ENCODE measurements around the gene TMEM132A. TPM values are rescaled to one million over a fixed set of nuclear protein-coding genes. Genes with fewer than 3 reads are reported as not detected.
"Not testable (repeated sequence)": the region's sequence is repeated elsewhere in the genome, so short reads cannot be mapped to it uniquely, and the experiment has no call there.

TMEM132A gene
- total and polyA plus RNA-seq, 9 of the 15 experiments (the other 6 are each of a cell fraction or from before 2014, with no cell fraction given) = 0.04 to 1.1 (median 0.18) TPM; not detected in 4

GRCh38 chr11:60973699-60974098 lies 49.4 kb downstream of the TMEM132A start:
- POLR2A ChIA-PET = no interaction called here

GRCh38 chr11:60974316-60974715 lies 50.1 kb downstream of the TMEM132A start:
- H3K36me3 ChIP-seq (ENCODE audit: control insufficient read depth, insufficient read depth, low read length); in situ Hi-C loops (cut with MboI); BruUV-seq (replicated peaks); H4K20me1 ChIP-seq (replicated peaks; ENCODE audit: control insufficient read depth, insufficient read depth, low read length); ATAC-seq; H3K9me1 ChIP-seq (ENCODE audit: control insufficient read depth, insufficient read depth, low read length); H3K9ac ChIP-seq (ENCODE audit: insufficient read depth in 1 of 2, low read depth in 2 of 2, low read length in 2 of 2); H2AFZ ChIP-seq (ENCODE audit: low read depth, low read length); H3K9me3 ChIP-seq (replicated peaks; ENCODE audit: control insufficient read depth, insufficient read depth, low read depth, low read length); CTCF ChIA-PET (ENCODE audit: low intra/inter-chr PET ratio); DNase-seq (ENCODE audit: extremely low read depth in 1 of 4, low spot score in 3 of 4); H3K27ac ChIP-seq (ENCODE audit: extremely low read depth, low read depth, low read length); intact Hi-C loops (cut with micrococcal nuclease); H3K4me1 ChIP-seq (replicated peaks in 1 of 2; ENCODE audit: control insufficient read depth in 2 of 2, insufficient read depth in 2 of 2, low read length in 2 of 2); H3K4me3 ChIP-seq; H3K4me2 ChIP-seq (ENCODE audit: insufficient read depth, low read length); FAIRE-seq; H3K79me2 ChIP-seq (ENCODE audit: control insufficient read depth, insufficient read depth, low read length): not testable (repeated sequence)
- WGBS (ENCODE audit: insufficient coverage, low coverage, missing lambda C conversion rate) = 4% methylated on average over 13 of the region's 13 CpGs
- POLR2A ChIA-PET = interaction anchor here (0.6 kb wide), 1 partner anchor 1867 kb away, joined by 3 read pairs; no protein-coding TSS in a partner anchor
- peaks cover 30 to 68% of the 10 kb centered on the region in 2 experiments for H3K27me3 ChIP-seq (ENCODE audit: control insufficient read depth in 2 of 2, insufficient read depth in 2 of 2, low read length in 2 of 2)

More at GRCh38 chr11:60973699-60974098, 49.4 kb downstream of the TMEM132A start:
- intact Hi-C loops (cut with micrococcal nuclease) = no loop called here
- Histone ChIP-seq H3K27me3 (ENCODE audit: control insufficient read depth in 2 of 2, insufficient read depth in 2 of 2, low read length in 2 of 2) (peaks cover 26 to 62% of the 10 kb centered on the region in 2 experiments), H3K27ac (ENCODE audit: extremely low read depth, low read depth, low read length) (no peak overlapping the region), H3K79me2 (ENCODE audit: control insufficient read depth, insufficient read depth, low read length) (no peaks in the 10 kb centered on the region), H3K4me1 (replicated peaks in 1 of 2; ENCODE audit: control insufficient read depth in 2 of 2, insufficient read depth in 2 of 2, low read length in 2 of 2) (peaks cover 0 to 4% of the 10 kb centered on the region in 2 experiments; a peak in 1 of 5 replicates), H3K9ac (ENCODE audit: insufficient read depth in 1 of 2, low read depth in 2 of 2, low read length in 2 of 2) (no peak overlapping the region), H3K36me3 (ENCODE audit: control insufficient read depth, insufficient read depth, low read length) (no peaks in the 10 kb centered on the region), H3K9me1 (ENCODE audit: control insufficient read depth, insufficient read depth, low read length) (no peaks in the 10 kb centered on the region), H3K9me3 (replicated peaks; ENCODE audit: control insufficient read depth, insufficient read depth, low read depth, low read length) (no peaks in the 10 kb centered on the region), H4K20me1 (replicated peaks; ENCODE audit: control insufficient read depth, insufficient read depth, low read length) (0 out of 2 replicates have a peak, but pooled peaks cover 4% of the 10 kb centered on the region), H3K4me2 (ENCODE audit: insufficient read depth, low read length) (no peak overlapping the region), H2AFZ (ENCODE audit: low read depth, low read length) (no peak overlapping the region), H3K4me3 (no peak overlapping the region)
- CTCF ChIA-PET (ENCODE audit: low intra/inter-chr PET ratio) = no interaction called here
- 1% methylated on average over 6 of the region's 6 CpGs for WGBS (ENCODE audit: insufficient coverage, low coverage, missing lambda C conversion rate)
- in situ Hi-C loops (cut with MboI) = no loop called here
- BruUV-seq (replicated peaks) = no TSS peak
- ATAC-seq (no peak), DNase-seq (ENCODE audit: extremely low read depth in 1 of 4, low spot score in 3 of 4) (no peak), FAIRE-seq (no peak)
- TF ChIP-seq ZNF449 (CRISPR knock-in tag; IDR thresholded peaks at IDR 0.05) = no peak
- TF ChIP-seq ZNF445 (CRISPR knock-in tag; IDR thresholded peaks at IDR 0.05; ENCODE audit: low read depth) = no peak
- TF ChIP-seq, protein P1, sequence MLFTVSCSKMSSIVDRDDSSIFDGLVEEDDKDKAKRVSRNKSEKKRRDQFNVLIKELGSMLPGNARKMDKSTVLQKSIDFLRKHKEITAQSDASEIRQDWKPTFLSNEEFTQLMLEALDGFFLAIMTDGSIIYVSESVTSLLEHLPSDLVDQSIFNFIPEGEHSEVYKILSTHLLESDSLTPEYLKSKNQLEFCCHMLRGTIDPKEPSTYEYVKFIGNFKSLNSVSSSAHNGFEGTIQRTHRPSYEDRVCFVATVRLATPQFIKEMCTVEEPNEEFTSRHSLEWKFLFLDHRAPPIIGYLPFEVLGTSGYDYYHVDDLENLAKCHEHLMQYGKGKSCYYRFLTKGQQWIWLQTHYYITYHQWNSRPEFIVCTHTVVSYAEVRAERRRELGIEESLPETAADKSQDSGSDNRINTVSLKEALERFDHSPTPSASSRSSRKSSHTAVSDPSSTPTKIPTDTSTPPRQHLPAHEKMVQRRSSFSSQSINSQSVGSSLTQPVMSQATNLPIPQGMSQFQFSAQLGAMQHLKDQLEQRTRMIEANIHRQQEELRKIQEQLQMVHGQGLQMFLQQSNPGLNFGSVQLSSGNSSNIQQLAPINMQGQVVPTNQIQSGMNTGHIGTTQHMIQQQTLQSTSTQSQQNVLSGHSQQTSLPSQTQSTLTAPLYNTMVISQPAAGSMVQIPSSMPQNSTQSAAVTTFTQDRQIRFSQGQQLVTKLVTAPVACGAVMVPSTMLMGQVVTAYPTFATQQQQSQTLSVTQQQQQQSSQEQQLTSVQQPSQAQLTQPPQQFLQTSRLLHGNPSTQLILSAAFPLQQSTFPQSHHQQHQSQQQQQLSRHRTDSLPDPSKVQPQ (CRISPR knock-in tag; IDR thresholded peaks at IDR 0.05; ENCODE audit: borderline replicate concordance) = no peak
- TF ChIP-seq TCFL5 (CRISPR knock-in tag; conservative IDR thresholded peaks at IDR 0.05) = no peak
- TF ChIP-seq NEUROD1 (IDR thresholded peaks at IDR 0.05; ENCODE audit: borderline replicate concordance, low read depth, low read length, partially characterized antibody) = no peak
- TF ChIP-seq ZNF121 (CRISPR knock-in tag; conservative IDR thresholded peaks at IDR 0.05) = no peak
- TF ChIP-seq RBM17 (IDR thresholded peaks at IDR 0.05; ENCODE audit: borderline replicate concordance, low read depth, low read length) = no peak
- no peak for TF ChIP-seq NR2C2 (CRISPR knock-in tag; IDR thresholded peaks at IDR 0.05)
- TF ChIP-seq NR2C2 (tag; IDR thresholded peaks at IDR 0.05) = no peak
- no peak for TF ChIP-seq ID3 (CRISPR knock-in tag; IDR thresholded peaks at IDR 0.05)
- no peak for TF ChIP-seq ID3 (tag; IDR thresholded peaks at IDR 0.05)
